ENCODE data around the gene NRK. TPM values are rescaled to one million over a fixed set of nuclear protein-coding genes. Genes with fewer than 3 reads are reported as not detected.

Gene NRK
- total RNA-seq, 1 donor, result under 0.01 TPM

- no peaks in the 10 kb centered on the region for H3K4me1 ChIP-seq (ENCODE audit: insufficient read depth, low read length)
- H3K27me3 ChIP-seq (ENCODE audit: insufficient read depth, low read length), result no peaks in the 10 kb centered on the region
- no peak overlapping the region for H3K4me3 ChIP-seq (ENCODE audit: low read length)
- H3K9me3 ChIP-seq (ENCODE audit: low read depth, low read length), result no peaks in the 10 kb centered on the region
Observed at GRCh38 chrX:105865709-105866108, 43.4 kb downstream of the NRK start.

DNA sequence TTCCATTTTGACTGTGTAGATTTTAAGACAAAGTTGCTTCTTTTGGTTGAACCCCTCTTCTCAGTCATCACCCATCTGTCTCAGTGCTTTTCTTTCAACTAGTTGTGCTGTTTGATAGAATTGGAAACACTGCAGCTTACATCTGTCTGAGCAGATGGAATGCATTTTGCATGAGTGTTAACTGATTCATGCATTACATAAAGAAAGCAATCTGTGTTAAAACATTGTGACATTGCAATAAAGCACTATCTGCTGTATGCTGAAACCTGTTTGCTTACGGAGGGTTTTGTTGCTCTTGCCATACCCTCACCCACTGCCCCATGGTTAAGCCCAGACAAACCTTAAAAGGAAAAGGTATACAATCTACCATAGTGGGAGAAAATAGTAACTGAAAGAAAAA lies 47.4 kb downstream of the NRK start:
- H3K9me3 ChIP-seq (ENCODE audit: low read depth, low read length), result no peaks in the 10 kb centered on the region
- no peaks in the 10 kb centered on the region for H3K27me3 ChIP-seq (ENCODE audit: insufficient read depth, low read length)
- H3K4me3 ChIP-seq (ENCODE audit: low read length), result no peak overlapping the region
- no peaks in the 10 kb centered on the region for H3K4me1 ChIP-seq (ENCODE audit: insufficient read depth, low read length)

DNA sequence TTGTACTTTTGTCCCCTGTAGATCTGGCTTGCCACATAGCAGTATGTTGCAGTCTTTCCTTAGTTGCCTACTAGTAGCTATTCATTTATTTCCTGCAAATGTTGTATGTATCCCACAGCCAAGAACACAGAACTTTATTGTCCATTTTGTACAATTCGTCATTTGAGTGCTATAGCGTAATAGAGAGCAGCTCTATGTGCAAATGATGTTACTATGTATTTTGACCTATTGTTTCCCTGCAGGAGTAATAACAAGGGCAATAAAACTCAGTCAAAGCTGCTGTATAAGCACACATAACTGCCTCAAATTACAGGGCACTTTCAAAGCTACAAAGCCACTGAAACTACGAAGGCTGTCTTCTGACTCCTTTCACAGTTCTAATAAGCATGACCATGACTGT lies 48.1 kb downstream of the NRK start:
- Histone ChIP-seq H3K4me3 (ENCODE audit: low read length) (no peak overlapping the region), H3K9me3 (ENCODE audit: low read depth, low read length) (no peaks in the 10 kb centered on the region), H3K4me1 (ENCODE audit: insufficient read depth, low read length) (no peaks in the 10 kb centered on the region), H3K27me3 (ENCODE audit: insufficient read depth, low read length) (no peaks in the 10 kb centered on the region)

DNA sequence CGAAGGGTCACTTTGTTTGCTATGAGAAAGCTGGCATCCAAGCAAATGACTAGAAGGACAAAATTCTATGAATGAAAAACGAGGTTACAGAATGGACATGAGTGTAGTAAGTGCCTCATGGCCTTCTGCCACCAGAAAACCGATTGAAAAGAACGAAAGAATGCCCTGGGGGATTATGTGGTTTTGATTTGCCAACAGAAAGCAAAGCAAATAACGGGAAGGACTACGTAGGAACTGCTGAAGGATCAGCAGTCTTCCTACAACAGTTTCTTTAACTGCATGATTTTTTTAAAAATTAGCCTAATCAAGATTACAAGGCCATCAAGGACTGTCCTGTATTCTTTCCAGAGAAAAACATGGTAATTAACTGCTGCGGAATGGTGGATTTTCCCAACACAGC lies 50.6 kb downstream of the NRK start:
- no peaks in the 10 kb centered on the region for H3K4me1 ChIP-seq (ENCODE audit: insufficient read depth, low read length)
- H3K4me3 ChIP-seq (ENCODE audit: low read length), result no peak overlapping the region
- H3K27me3 ChIP-seq (ENCODE audit: insufficient read depth, low read length), result no peaks in the 10 kb centered on the region
- H3K9me3 ChIP-seq (ENCODE audit: low read depth, low read length), result no peaks in the 10 kb centered on the region

DNA sequence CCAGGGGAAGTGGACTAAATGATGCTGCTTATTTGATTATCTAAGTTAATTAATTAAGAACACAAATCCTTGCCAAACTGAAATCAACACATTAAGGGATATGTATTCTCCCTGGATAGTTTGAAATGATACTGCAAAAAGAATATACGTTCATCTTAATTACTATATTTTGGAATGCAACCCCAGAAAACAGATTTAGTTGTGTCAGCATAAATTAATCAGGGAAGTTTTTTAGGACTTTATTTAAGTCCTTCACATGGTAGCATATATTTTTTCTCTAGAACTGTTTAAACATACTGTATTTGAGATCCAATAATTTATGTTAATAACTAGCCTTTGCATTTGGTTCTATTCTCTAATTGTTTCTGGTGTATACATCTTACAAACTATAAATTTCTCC lies 52.5 kb downstream of the NRK start:
- H3K9me3 ChIP-seq (ENCODE audit: low read depth, low read length), result no peaks in the 10 kb centered on the region
- no peak overlapping the region for H3K4me3 ChIP-seq (ENCODE audit: low read length)
- H3K27me3 ChIP-seq (ENCODE audit: insufficient read depth, low read length), result no peaks in the 10 kb centered on the region
- H3K4me1 ChIP-seq (ENCODE audit: insufficient read depth, low read length), result no peaks in the 10 kb centered on the region

- H3K4me1 ChIP-seq (ENCODE audit: insufficient read depth, low read length), result no peaks in the 10 kb centered on the region
- no peaks in the 10 kb centered on the region for H3K27me3 ChIP-seq (ENCODE audit: insufficient read depth, low read length)
- H3K9me3 ChIP-seq (ENCODE audit: low read depth, low read length), result no peaks in the 10 kb centered on the region
- no peak overlapping the region for H3K4me3 ChIP-seq (ENCODE audit: low read length)
Observed at GRCh38 chrX:105876658-105877057, 54.3 kb downstream of the NRK start.

GRCh38 chrX:105880491-105880890 lies 58.2 kb downstream of the NRK start:
- Histone ChIP-seq H3K27me3 (ENCODE audit: insufficient read depth, low read length) (no peaks in the 10 kb centered on the region), H3K4me1 (ENCODE audit: insufficient read depth, low read length) (no peaks in the 10 kb centered on the region), H3K4me3 (ENCODE audit: low read length) (no peak overlapping the region), H3K9me3 (ENCODE audit: low read depth, low read length) (no peaks in the 10 kb centered on the region)

DNA sequence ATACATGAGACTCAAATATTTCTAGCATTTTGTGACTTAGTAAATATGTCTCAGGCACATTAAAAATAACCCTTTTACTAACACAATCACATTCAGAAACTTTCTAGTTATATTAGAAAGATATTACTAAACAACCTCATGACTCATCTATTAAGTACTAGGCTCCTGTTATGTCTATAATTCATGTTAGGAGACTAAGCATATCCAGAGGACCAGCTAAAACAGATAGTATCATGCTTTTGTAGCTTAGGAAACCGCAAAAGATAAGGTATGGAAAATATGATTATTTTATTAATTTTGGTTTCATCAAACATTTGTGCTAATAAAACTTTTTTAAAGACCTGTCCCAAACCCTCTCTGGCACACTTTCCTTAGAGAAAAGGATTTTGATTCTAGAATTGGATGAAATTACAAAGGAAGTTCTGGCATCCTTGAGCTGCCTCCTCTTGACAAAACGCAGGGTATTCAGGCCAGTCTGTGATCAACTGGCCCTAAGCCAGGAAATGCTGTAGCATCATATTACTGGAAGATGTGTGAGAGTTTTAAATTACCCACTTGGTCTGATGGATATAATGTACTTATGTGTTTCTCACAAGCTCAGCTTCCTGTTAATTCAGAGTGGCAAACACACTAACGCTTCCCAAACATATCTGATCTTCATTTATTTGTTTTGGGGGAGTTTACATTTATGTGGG lies 60.4 kb downstream of the NRK start:
- Histone ChIP-seq H3K4me3 (ENCODE audit: low read length) (no peak overlapping the region), H3K4me1 (ENCODE audit: insufficient read depth, low read length) (no peaks in the 10 kb centered on the region), H3K9me3 (ENCODE audit: low read depth, low read length) (no peaks in the 10 kb centered on the region), H3K27me3 (ENCODE audit: insufficient read depth, low read length) (no peaks in the 10 kb centered on the region)

GRCh38 chrX:105894721-105895120 lies 72.4 kb downstream of the NRK start:
- Histone ChIP-seq H3K9me3 (ENCODE audit: low read depth, low read length) (no peaks in the 10 kb centered on the region), H3K4me3 (ENCODE audit: low read length) (no peak overlapping the region), H3K27me3 (ENCODE audit: insufficient read depth, low read length) (no peaks in the 10 kb centered on the region), H3K4me1 (ENCODE audit: insufficient read depth, low read length) (no peaks in the 10 kb centered on the region)

DNA sequence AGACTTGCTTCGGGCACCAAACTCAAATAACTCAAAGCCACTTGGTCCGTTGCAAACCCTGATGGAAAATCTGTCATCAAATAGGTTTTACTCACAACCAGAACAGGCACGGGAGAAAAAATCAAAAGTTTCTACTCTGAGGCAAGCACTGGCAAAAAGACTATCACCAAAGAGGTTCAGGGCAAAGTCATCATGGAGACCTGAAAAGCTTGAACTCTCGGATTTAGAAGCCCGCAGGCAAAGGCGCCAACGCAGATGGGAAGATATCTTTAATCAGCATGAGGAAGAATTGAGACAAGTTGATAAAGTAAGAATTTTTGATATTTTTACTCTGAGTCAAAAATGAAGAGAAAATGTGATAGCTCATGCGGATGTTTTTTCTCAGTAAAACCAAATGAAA lies 87.2 kb downstream of the NRK start:
- no peaks in the 10 kb centered on the region for H3K27me3 ChIP-seq (ENCODE audit: insufficient read depth, low read length)
- no peaks in the 10 kb centered on the region for H3K4me1 ChIP-seq (ENCODE audit: insufficient read depth, low read length)
- no peak overlapping the region for H3K4me3 ChIP-seq (ENCODE audit: low read length)

GRCh38 chrX:105910563-105911105 lies 88.3 kb downstream of the NRK start:
- H3K4me3 ChIP-seq (ENCODE audit: low read length), result no peak overlapping the region

More for the DNA sequence above, 87.2 kb downstream of the NRK start:
- no peaks in the 10 kb centered on the region for H3K9me3 ChIP-seq (ENCODE audit: low read depth, low read length)

GRCh38 chrX:105945266-105945665 lies 122.9 kb downstream of the NRK start:
- Histone ChIP-seq H3K27me3 (ENCODE audit: insufficient read depth, low read length) (no peaks in the 10 kb centered on the region), H3K4me1 (ENCODE audit: insufficient read depth, low read length) (no peaks in the 10 kb centered on the region), H3K9me3 (ENCODE audit: low read depth, low read length) (no peaks in the 10 kb centered on the region), H3K4me3 (ENCODE audit: low read length) (no peak overlapping the region)

More at GRCh38 chrX:105910563-105911105, 88.3 kb downstream of the NRK start:
- Histone ChIP-seq H3K4me1 (ENCODE audit: insufficient read depth, low read length) (no peaks in the 10 kb centered on the region), H3K27me3 (ENCODE audit: insufficient read depth, low read length) (no peaks in the 10 kb centered on the region), H3K9me3 (ENCODE audit: low read depth, low read length) (no peaks in the 10 kb centered on the region)

DNA sequence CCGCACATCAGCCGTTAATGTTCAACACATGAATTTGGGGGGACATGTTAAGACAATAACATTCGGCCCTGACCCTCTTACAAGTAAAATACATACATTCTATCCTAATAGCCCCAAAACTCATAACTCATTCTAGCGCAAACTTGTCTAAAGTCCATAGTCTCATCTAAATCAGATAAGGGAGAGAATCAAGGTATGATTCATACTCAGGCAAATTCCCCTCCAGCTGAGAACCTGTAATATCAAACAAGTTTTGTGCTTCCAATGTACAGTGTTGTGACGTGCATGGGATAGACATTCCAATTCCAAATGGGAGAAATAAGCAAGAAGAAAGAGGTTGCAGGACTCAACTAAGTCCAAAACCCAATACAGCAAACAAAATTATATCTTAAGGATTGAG lies 147.1 kb downstream of the NRK start:
- H3K9me3 ChIP-seq (ENCODE audit: low read depth, low read length), result no peaks in the 10 kb centered on the region
- no peaks in the 10 kb centered on the region for H3K4me1 ChIP-seq (ENCODE audit: insufficient read depth, low read length)
- no peaks in the 10 kb centered on the region for H3K27me3 ChIP-seq (ENCODE audit: insufficient read depth, low read length)
- no peak overlapping the region for H3K4me3 ChIP-seq (ENCODE audit: low read length)

GRCh38 chrX:105972690-105973386 lies 150.5 kb downstream of the NRK start:
- no peaks in the 10 kb centered on the region for H3K4me1 ChIP-seq (ENCODE audit: insufficient read depth, low read length)
- H3K27me3 ChIP-seq (ENCODE audit: insufficient read depth, low read length), result no peaks in the 10 kb centered on the region
- H3K4me3 ChIP-seq (ENCODE audit: low read length), result no peak overlapping the region
- no peaks in the 10 kb centered on the region for H3K9me3 ChIP-seq (ENCODE audit: low read depth, low read length)

GRCh38 chrX:105973387-105973739 lies 151.0 kb downstream of the NRK start:
- no peaks in the 10 kb centered on the region for H3K9me3 ChIP-seq (ENCODE audit: low read depth, low read length)
- no peak overlapping the region for H3K4me3 ChIP-seq (ENCODE audit: low read length)
- H3K4me1 ChIP-seq (ENCODE audit: insufficient read depth, low read length), result no peaks in the 10 kb centered on the region
- no peaks in the 10 kb centered on the region for H3K27me3 ChIP-seq (ENCODE audit: insufficient read depth, low read length)

DNA sequence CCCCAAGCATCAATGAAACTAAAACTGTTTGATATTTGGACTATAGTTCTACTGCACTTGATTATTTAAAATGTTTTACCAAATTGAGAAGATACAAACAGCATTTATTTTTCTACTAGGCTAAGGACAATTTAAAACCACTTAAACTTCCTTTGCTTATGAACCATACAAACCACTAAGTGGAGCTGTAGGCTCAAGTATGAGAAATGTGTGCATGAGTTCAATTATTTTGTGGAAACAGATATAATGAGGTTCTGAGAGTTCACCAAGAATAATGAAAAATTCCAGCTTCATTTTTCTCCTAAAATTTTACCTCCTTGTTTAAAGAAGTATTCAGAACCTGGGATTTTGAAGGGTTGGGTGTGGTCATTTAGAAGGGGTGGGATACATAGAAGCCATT lies 153.0 kb downstream of the NRK start:
- Histone ChIP-seq H3K4me3 (ENCODE audit: low read length) (no peak overlapping the region), H3K27me3 (ENCODE audit: insufficient read depth, low read length) (no peaks in the 10 kb centered on the region), H3K4me1 (ENCODE audit: insufficient read depth, low read length) (no peaks in the 10 kb centered on the region), H3K9me3 (ENCODE audit: low read depth, low read length) (no peaks in the 10 kb centered on the region)
